Right lung (tissue), 5 donors: Measurements from ENCODE around the gene GPER1. TPM values are rescaled to one million over a fixed set of nuclear protein-coding genes. Genes with fewer than 3 reads are reported as not detected.

Source experiments
- DNase-seq, 2 donors: peaks; one replicate each; pipeline ENCODE4 v3.0.0-alpha.2; 2013
- polyA plus RNA-seq, 5 donors: library from polyadenylated mRNA; unstranded; fragments of 120-200 nt; gene quantifications; one replicate each; pipeline versions ENCODE4 v1.2.1 to v1.2.3, GENCODE V29; 2013; ENCODE audit warnings: inconsistent platforms in 1 of 5, low replicate concordance in 1 of 5; ENCODE audit not compliant: insufficient read length in 5 of 5, insufficient read depth in 1 of 5

GPER1 gene
- polyA plus RNA-seq, 5 donors = 3.9 to 9.6 (median 5.8) TPM

GRCh38 chr7:1086588-1087464, 1.1 kb upstream of the GPER1 start:
- DNase-seq = peak in 1 of 2 donors; percentile 54

DNA sequence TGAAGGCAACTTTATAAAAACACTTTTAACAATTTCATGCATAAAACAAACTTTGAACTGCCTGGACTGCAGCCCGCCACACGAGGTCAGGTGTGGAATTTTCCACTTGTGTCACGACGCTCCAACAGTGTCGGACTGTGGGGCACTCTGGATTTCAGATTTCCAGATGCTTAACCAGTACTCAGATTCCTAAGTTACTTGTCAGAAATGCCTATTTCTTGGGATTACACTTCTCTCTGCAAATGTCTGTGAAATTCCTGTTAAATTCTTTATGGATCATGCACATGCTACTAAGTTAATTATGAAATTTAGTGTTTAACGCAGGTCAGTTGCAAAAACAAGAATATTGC, 473 bp upstream of the GPER1 start:
- no peak for DNase-seq

DNA sequence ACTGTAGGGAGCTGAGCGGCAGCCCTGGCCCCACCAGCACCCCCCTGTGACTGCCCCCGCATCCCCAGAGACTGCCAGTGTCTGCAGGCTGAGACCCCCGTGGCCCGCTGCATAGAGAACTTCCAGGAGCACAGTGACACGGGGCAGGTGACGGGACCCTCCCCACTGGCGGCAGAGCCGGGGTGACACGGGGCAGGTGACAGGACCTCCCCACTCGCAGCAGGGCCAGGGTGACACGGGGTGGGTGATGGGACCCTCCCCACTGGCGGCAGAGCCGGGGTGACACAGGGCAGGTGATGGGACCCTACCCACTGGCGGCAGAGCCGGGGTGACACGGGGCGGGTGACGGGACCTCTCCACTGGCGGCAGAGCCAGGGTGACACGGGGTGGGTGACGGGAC, 2.3 kb downstream of the GPER1 start:
- DNase-seq = no peak

DNA sequence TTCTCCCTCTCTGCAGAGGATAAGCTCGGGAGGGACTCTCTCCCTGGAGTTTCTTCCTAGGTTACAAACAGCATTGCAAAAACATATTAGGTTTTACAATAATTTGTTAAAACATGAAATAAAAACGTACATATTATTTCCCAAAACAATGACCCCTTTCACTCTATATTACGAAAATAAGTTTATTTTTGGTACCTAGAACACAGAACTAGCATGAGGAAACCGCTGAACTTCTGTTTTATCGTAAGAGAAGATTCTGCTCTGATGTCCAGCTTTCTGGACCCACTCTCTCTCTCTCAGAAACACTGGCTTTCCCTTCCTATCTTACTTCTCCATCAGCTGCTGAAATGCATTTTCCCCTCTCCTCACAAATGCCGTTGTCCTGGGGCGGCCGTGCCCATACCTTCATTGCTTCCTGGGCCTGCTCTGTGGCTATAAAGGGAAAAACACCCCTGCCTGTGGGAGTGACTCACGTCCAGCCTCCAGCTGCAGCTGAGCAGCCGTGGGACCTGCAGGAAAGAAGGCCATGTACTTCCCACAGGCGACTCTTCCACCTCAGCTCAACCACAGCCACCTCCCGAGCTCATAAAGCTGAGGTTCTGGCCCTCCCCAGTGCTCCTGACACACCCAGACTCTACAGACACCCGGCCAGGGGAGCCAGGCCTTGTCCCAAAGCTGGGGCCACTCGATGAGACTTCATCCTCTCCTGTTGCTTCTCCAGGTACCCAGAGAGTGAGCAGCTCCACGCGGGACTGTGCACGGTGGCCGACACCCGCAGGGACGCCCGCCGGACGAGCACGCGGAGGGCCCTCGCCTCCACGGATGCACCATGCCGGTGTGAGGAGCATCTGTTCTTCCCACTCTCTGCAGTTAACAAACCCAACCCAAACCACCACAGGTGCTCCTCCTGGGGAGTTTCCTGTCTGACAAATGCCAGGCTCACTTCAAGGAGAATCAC, 3.1 kb downstream of the GPER1 start:
- no peak for DNase-seq

- no peak for DNase-seq
These were observed 3.7 kb downstream of the GPER1 start for GRCh38 chr7:1091644-1092027.

DNA sequence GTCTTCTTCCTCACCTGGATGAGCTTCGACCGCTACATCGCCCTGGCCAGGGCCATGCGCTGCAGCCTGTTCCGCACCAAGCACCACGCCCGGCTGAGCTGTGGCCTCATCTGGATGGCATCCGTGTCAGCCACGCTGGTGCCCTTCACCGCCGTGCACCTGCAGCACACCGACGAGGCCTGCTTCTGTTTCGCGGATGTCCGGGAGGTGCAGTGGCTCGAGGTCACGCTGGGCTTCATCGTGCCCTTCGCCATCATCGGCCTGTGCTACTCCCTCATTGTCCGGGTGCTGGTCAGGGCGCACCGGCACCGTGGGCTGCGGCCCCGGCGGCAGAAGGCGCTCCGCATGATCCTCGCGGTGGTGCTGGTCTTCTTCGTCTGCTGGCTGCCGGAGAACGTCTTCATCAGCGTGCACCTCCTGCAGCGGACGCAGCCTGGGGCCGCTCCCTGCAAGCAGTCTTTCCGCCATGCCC, 4.3 kb downstream of the GPER1 start:
- DNase-seq = no peak

DNA sequence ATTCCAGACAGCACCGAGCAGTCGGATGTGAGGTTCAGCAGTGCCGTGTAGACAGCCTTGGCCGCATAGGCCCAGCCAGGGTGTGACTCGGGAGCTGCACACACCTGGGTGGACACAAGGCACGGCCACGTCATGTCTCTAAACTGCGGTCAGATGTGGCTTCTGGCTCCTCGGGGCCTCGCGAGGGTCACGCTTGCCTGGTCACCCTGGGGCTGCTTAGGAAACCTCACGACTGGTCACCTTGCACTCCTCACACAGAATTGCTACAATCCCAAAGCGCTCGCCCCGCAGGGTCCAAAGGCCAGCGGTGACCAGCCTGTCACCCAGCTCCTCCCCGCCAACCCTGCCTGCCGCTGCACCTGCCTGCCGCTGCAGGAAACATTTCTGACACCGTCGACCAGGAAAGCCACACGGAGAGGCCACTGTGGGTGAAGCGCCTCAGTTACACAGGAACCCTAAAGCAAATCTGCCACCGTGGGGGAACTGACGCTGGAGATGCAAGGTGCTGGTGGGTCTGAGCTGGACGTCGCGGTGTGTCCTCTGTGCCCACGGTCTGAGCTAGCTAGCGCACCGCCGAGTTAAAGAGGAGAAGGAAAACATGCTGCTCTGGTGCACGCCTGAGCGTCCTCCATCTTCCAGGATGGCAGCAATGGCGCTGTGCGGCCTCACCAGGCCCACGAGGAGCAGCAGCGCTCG, 5.0 kb downstream of the GPER1 start:
- no peak for DNase-seq

GRCh38 chr7:1093502-1093843, 5.6 kb downstream of the GPER1 start:
- DNase-seq = no peak

DNA sequence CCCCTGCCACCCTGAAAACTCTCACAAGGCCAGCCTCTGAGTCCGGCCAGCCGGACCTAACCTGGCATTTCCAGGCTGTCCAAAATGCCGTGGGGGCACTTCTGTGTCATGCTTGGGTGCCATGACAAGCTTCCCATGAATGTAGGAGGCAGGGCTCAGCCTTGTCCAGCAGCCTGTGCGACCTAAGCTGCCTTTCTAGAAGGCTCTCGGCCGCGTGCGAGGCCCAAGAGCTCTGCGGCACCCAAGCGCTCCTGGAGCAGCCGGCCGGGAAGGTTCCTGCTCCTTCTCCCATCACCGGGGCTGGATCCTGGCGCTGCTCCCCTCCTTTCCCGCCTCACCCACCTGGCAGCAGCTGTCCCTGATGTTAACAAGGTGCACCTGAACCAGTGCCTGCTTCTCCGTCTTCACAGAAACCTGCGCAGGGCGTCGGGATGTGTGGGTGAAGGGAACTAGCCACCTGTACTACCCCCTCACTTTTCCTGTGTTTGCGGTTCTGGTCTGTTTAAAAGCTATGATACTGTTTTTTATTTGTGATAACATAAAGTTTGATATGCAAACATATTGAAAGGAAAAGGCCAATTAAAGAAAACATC, 6.1 kb downstream of the GPER1 start:
- DNase-seq = no peak

GRCh38 chr7:1094870-1095269, 7.0 kb downstream of the GPER1 start:
- no peak for DNase-seq

GRCh38 chr7:1095621-1096155, 7.8 kb downstream of the GPER1 start:
- no peak for DNase-seq

- DNase-seq = no peak
These were observed 8.5 kb downstream of the GPER1 start for GRCh38 chr7:1096156-1097119.

- DNase-seq = no peak
These were observed 9.2 kb downstream of the GPER1 start for GRCh38 chr7:1097120-1097504.

DNA sequence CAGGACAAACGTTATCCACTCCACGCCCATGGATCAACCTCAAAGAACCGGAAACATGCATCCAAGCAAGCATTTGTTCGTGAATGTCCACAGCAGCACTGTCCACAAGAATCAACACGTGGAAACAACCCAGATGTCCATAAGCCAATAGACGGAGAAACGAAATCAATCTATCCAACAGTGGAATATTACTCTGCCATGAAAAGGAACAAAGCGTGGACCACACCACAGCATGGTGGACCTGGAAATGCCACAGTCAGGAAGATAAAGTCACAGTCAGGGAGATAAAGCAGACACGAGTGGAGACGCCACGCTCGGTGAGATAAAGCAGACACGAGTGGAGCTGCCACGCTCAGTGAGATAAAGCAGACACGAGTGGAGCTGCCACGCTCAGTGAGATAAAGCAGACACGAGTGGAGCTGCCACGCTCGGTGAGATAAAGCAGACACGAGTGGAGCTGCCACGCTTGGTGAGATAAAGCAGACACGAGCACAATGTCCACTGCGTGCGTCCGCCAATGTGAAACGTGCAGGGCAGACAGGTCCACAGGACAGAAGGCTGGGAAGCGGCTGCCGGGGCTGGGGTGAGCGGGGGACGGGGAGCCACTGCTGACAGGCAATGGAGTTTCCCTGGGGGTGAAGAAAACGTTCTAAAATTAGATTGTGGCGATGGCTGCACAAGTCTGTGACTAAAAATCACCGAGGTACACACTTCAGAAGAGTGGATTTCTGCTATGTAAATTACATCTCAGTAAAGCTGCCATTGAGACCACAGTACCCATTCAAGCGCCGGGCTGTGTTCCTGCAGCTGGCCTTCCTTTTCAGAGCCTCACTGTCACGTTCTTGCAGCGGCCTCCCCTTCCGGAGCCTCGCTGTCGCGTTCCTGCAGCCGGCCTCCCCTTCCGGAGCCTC, 10.6 kb downstream of the GPER1 start:
- DNase-seq = no peak

DNA sequence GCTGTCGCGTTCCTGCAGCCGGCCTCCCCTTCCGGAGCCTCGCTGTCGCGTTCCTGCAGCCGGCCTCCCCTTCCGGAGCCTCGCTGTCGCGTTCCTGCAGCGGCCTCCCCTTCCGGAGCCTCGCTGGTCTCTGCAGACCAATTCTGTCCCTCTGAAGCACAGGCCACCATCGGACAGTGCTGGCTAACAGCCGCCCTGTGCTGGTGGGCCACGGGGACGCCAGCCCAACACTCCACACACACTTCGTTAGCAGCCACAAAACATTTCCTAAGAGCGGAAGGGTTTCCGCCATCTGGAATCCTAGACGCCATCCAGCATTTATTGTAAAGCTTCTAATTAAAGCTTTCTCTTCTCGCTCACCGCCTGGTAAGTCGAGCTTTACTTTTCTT, 11.2 kb downstream of the GPER1 start:
- no peak for DNase-seq

GRCh38 chr7:1099637-1100036, 11.7 kb downstream of the GPER1 start:
- DNase-seq = no peak

GRCh38 chr7:1100386-1100785, 12.5 kb downstream of the GPER1 start:
- no peak for DNase-seq

DNA sequence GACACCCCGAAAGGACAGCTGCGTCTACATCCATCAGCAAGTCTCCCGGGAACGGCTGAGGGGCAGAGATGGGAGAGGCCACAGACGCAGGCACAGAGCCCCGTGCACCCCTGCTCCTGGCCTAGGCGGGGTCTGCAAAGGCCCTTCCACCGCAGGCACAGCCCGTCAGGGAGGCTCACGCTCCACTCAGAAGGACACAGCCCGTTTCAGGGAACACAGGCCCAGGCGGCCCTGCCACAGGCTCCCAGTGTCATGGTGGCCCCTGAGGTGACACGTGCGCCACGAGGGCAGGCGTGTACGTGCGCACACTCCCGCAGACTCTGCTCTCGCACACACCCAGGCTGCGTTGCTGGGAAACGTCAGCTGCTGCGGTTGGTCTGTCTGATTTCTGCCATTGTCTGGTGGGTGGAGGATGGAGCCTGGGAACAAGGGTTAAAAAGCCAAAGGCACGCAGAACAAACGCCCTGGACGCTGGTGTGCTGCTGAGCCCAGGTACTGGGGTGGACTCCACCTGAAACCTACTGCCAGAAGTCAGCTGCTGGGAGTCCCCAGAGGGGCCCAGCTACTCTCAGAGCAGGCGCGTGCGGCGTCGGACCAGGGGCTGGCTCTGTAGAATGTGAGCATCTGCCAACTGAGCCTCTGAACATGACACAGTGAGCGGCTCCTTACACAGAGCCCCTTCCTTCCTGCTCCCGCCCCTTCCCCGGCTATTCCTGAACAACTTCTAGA, 13.1 kb downstream of the GPER1 start:
- DNase-seq = no peak
